Amygdala (tissue), 56 donors: ENCODE results near the gene RALB.
"Not testable (repeated sequence)": the region's sequence is repeated elsewhere in the genome, so short reads cannot be mapped to it uniquely, and the experiment has no call there.

Source experiments
- DNase-seq, 56 donors: peaks; one replicate each; lab custom pipeline; 2025; lab: John Stamatoyannopoulos, UW

Gene RALB

DNA sequence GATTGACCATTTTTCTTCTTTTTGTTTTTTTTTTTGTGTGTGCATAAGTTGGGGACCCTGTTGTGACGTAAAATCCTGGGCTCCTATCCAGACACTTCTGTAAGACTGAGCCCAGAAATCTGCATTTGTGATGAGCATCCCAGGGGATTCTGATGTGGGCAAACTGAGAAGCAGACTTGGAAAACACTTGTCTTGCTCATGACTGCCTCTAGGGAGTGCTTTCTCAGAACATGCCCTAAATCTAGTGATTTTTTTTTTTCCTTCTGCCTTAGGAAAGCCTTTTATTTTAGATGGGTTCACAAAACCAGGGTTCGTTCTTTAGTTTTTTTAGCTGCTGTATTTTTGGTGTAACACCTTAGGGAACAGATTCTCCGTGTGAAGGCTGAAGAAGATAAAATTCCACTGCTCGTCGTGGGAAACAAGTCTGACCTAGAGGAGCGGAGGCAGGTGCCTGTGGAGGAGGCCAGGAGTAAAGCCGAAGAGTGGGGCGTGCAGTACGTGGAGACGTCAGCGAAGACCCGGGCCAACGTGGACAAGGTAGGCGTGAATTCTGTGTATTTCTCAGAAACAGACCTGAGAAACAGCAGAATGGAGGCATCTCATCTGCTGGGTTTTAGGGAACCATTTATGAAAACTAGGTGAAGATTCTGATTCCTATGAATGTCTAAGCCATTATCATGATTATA lies 36.7 kb downstream of the RALB start:
- DNase-seq, result no peak

DNA sequence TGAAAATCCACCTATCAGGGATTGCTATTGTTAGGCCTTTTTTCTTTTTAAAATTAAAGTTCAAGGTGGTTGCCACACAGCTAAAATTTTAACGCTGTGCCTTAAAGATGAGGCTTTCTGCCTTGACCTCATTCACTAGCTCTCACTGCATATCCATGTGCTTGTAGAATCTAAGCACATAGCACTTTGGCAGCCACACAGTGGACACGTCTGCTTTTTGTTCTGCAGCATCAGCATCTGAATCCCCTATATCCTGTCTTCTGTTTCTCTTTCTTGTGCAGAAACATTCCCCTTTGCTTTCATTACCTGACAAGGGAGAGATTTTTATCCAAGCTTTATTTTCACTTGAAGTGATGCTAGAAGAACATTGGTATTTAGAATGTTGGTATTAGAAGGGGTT lies 38.1 kb downstream of the RALB start:
- no peak for DNase-seq

DNA sequence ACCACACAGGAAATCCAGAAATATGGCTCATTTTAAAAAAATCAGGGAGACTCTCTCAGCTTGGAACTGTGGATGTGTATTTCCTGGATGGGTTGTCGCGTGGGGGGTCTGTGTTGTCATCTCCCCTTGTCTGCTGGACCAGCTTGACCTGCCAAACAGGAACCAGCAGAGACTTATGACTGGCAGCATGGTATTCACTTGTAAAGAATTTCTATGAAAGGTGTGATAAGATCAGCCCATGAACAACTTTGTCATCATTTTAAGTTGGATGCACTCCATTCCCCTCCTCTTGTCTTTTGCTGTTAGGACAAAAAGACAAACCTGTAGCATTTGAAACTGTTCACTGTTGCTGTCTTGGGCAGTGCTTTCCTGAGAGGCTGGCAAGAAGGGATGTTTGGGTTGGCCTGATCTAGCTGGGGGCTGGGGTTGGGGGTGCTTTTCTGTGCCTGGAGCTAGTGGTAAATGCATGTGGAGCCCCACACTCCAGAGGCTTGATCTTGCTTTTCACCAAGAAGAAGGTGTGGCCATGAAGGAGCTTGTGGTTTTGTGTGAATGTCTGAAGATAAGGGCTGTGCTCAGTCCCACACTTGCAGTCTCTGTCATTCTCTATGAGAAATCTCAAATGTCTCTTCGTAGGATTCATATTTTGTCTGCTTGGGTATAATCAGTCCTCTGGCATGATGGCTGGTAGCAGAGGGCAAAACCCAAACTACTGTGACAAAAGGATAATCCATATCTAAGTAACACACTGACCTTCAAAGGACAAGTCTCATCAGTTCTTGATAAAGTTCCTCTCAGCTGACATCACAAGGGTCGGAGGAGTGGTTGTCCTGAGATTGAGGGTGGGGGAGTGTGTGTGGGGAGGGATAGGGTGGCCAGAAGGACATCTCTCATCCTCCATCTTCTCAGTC lies 39.0 kb downstream of the RALB start:
- no peak for DNase-seq

DNA sequence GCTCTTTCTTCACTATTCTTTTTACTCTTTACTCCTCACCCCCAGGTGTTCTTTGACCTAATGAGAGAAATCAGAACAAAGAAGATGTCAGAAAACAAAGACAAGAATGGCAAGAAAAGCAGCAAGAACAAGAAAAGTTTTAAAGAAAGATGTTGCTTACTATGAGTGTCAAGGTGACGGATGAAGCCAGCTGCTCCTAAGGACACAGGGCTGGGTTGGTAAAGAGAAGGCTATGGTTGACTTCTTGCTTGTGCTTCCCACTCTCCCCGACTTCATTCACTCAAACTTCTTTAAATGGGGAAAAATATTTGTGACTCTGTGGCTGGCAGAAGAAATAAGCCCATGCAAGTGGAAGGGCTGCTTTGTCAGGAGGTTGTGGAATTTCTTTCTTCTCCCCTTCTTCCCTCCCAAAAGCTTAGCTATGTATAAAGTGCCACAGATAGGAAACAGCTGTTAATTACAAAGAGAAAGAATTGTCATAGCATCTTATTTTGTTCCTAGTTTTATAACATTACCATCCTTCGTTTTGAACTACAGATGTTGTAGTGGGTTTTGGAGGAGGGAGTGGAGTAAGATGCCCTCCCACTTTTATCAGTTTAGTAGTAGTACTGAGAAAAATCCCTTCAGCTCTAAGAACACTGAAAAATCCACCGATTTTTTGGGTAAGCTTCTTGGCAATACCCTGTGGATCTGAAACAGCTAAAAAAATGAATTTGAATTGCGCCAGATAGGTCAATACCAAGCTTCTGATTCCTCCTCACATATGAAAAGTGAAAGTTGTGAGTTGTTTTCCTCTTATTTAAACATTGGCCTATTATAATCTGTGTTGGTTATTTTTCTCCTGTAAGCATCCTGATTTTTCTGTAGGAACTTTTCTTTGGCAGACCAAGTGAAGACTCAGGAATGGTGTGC lies 40.7 kb downstream of the RALB start:
- no peak for DNase-seq

DNA sequence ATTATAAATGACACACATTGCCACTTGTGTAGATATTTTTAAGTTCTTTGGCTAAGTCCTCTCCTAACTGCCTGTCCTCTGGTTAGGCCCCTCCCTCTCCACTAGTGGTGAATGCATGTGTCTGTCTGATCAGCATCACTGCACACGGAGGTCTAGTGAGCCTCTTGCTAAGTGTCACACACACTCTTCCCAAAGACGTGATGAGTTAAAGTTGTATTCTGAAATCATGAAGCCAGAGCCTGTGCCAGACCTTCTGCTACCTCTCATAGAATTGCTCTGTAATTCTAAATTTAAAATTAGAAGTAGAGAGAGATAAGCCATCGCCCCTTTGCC lies 41.3 kb downstream of the RALB start:
- DNase-seq, result no peak

DNA sequence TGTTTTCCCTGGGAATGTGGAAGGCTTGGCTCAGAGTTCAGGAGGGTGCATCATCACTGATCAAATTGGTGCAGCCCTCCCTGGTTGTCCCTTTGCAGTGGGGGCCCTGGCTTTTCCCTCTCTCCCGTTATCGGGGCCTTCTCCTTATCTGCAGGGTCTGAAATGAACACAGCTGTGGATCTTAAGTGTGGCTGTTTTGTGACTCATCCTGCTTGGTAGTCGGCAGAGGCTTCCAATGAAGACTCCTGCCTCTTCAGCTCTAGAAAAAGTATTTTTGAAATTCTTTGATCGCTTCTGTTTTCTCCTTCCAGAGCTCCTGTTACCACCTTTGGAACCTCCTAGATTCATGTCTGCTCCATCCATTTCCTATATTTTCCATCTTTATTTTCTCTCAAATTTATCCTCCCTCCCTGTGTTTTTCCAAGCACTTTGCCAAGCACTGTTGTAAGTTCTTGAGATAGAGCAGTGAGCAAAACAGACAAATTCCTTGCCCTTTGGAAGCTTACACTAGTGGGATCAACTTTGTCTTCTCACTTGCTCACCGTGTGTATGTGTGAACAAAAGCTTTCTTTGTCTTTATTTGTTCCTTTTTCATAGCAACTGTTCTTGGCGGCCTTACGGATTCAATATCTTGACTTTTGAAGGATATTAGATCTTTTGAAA lies 45.7 kb downstream of the RALB start:
- no peak for DNase-seq

DNA sequence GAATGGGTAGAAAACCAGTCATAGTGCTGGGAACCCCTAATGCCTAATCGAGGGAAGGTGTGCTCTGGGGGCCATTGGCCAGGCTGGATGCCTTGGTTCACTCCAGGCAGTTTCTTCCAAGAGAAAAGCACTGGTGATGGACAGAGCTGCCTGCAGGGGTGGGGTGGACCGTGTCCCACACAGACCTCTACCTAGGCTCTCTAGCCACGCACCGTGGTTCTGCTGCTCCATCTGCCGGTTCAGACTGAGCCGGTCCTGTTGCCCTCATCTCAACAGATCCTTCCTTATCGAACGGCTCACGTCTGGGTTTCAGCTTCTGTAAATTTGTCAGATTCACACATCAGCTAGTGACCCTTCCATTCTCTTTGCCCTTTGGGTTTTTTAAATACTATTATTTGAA lies 46.4 kb downstream of the RALB start:
- DNase-seq, result no peak

DNA sequence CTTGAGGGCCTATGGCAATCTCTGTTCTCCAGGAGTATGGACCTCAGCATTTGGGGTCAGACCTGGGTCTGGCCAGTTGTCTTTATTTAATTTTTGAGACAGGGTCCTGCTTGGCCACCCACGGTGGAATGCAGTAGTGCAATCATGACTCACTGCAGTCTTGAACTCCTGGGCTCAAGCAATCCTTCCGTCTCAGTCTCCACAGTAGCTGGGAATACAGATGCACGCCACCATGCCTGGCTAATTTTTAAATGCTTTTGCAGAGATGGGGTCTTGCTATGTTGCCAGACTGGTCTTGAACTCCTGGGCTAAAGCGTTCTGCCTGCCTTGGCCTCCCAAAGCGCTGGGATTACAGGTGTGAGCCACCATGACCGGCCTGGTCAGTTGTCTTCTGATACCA lies 46.9 kb downstream of the RALB start:
- DNase-seq, result no peak

DNA sequence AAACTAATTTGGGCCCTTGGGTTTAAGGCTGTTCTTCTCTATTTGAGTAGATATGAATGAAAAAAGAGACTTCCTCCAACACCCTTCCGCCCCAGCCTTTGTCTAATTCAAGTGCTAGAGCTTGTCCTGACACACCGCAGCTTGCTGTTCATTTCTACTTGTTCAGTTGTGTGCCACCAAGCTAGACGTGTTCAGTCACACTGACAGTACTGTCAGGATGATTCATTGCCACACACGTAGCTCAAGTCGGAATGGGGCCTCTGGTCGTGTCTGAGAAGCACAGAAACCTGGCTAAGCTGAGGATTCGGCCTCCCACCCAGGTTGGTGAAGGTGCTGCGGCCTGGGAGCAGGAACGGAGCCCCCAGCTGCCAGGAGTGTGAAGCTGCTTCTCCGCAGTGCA lies 47.7 kb downstream of the RALB start:
- DNase-seq, result no peak

DNA sequence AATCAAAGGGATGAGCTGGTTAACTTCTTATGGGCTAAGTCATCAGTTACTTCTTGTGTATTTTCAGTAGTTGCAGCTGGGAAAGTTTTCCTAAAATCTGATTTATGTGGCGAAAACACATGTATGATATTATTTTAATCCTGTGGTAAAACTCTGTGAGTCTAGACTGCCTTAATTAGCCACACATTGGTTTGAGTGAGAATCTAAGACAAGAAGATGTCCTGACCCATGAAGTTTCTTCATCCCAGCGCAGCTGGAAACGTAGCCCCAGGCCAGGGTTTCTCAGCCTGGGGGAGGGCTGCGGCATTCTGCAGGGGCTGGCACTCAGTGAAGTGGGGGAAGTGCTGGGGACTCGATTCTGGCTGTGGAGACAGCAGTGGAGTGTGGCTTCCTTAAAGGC lies 48.6 kb downstream of the RALB start:
- no peak for DNase-seq

DNA sequence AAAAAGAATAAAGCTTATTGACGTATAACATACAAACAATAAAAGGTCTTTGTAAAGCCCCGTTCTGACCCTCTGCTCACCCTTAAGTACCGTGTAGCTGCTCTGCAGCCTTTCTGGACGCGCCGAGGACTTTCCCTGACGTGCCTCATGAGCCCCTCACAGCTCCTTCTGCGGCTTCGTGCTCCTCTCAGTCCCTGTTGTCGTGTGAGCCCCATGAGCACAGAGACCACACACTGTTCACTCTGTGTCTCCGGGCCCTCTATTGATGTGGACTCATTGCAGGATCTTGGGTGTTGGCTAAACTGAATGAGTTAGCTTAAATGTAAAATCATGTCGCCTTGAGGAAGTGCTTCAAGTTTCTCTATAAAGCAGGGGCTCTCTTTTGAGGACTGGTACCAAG lies 49.6 kb downstream of the RALB start:
- DNase-seq, result no peak

DNA sequence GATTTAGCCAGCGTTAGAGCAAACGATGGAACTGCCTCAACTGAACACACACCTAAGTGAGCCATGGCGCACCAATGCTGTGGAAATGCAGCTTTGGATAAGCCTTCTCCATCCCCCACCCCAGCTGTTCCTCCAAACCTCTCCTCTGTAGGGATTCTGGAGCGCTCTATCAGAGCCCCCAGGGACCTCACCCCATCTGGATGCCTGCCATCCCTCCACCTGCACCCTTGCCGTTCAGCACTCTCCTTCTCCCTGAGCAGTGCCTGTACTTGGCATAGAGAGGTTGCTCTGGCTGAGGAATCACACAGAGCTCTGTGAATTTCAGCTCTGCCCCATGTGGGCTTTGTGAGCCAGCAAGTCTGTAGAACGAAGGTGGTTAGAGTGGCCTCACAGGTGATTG lies 50.5 kb downstream of the RALB start:
- DNase-seq, result no peak

DNA sequence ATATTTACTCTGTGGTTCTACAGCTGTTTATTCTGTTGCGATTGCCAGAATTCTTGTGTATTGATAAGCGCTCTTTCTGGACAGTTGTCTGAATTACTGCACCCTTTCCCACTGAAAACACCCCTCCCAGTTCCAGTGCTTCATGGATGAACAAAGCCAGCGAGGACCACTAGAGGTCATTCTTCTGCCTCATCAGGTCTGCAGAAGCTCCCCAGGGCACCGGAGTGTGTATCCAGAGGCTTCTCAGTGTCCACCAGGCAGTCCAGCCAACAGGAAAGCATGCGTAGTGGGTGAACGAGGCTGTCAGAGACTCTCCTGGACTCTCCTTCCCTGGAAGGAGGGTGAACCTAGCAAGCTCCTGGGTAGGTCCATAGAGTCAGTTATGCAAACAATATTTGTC lies 52.6 kb downstream of the RALB start:
- DNase-seq, result peak in 2 of 56 donors; percentile 14 to 15

DNA sequence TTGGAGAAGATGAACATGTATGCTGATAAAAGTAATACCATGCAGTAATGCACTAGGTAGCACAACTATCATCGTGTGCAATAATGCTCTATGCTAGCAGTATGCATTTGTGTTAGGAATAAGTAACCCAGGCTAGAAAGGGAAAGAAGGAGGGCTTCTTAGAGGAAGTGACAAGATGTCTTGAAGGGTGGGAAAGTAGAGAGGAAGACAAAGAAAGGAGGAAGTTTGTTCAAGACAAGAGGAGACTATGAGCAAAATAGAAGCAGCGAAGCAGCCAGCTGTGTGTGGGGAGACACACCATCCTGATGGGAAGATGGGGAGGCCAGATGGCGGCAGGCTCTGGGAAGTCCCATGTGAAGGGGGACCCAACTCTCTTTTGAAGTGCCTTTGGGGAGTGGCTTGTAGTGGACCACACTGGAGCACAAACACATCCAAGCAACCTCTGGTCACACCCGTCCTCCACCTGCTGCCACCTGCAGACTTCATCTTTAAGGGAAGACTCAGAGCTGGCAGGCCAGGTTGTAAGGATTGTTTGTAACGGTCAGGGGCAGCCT lies 53.4 kb downstream of the RALB start:
- no peak for DNase-seq

DNA sequence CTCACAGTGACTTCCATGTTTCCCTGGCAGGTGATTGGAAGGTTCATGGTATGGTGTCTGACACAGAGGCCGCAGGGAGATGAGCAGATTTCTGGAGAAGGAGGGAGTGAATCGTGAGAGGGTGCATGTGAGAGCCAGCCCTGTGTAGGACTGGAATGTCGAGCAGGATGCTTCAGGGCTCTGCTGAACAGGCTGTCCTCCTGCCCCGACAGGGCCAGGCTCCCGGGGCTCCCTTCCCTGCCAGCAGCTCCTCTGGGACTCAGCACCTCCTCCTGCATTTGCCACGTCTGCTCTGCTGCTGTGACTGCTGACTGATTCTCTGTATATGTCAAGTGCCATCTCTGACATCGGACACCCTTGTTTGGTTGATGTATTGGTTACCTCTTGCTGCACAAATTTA lies 54.8 kb downstream of the RALB start:
- DNase-seq, result no peak

DNA sequence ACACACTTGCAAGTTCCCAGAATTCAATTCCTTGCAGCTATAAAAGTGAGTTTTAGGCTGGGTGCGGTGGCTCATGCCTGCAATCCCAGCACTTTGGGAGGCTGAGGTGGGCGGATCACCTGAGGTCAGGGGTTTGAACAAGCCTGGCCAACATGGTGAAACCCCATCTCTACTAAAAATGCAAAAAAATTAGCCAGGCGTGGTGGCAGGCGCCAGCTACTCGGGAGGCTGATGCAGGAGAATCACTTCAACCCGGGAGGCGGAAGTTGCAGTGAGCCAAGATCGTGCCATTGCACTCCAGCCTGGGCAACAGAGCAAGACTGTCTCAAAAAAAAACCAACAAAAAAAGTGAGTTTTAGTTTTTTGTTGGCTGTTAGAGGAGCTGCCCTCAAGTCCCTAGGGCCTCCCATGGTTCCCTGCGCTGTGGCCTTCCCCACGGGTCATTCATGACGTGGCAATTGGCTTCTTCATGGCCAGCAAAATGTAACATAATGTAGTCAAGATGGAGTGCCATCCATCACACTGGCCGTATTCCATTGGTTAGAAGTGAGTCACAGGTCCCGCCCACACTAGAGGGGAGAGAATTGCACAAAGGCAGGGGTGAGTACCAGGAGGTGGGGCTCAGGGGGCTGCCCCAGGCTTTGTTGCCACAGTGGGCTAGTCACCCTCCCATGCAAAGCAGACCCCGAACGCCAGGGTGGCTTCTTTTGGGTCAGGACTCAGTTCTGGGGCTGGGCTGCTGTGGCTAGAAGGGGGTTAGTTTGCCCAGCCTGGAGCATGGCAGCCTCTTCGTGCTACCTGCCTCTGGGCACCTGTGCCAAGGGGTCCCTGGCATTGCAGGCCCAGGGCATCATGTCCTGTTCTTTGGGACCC lies 55.6 kb downstream of the RALB start:
- no peak for DNase-seq

DNA sequence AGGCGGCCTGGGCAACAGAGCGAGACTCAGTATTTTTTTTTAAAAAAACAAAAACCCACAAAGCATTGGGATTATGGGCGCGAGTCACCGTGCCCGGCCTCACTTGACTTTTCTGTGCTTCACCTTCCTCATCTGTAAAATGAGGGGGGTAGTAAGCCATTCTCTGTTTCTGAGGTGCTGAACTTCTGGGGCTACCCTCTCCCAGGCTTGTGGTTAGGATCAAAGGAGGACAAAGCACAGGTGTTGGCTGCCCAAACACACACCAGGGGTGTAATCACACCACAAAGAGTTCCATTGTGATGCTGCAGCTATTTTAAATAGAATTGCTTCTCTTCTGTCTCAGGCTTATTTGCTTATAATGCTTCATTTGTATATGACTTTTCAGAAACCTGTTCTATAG lies 57.5 kb downstream of the RALB start:
- DNase-seq, result no peak

DNA sequence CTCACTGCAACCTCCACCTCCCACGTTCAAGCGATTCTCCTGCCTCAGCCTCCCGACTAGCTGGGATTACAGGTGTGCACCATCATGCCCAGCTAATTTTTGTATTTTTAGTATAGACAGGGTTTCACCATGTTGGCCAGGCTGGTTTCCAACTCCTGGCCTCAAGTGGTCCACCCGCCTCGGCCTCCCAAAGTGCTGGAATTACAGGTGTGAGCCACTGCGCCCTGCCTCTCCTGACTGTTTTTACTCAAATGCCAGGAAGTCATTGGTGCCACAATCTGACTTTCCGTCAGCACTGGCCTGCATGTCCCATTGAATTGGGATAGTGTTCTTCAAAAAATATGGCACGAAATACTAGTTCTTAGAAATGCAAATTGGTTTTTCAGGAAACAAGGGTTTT lies 58.2 kb downstream of the RALB start:
- DNase-seq, result not testable (repeated sequence)

DNA sequence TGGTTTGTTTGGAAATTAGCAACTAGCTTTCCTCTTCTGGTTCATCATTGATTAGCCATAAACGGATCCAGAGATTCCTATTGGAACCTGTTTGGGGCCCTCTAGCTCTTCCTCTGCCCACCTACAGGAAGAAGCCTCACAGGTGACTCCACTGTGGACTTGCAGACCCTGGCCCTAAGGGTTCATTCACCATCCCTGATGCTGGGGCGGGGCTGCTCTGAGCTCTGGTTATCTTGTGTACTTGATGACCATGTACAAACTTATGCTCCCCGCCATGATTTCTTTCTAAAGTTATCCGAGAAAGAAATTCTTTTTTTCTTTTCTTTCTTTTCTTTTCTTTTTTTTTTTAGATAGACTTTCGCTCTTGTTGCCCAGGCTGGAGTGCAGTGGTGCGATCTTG lies 59.4 kb downstream of the RALB start:
- no peak for DNase-seq
